GM23338 (cell line): Measurements from ENCODE around the gene SCRT2. TPM values are rescaled to one million over a fixed set of nuclear protein-coding genes. Genes with fewer than 3 reads are reported as not detected.

Source experiments
- ATAC-seq: fragments of 200-7000 bp; cut with Tn5 transposase; 3 replicates; pipeline ENCODE4 v1.9.1; 2020
- DNase-seq: peaks from one replicate; pipeline ENCODE4 v3.0.0-alpha.2; 2015; ENCODE audit warnings: low spot score
- H2AFZ ChIP-seq: fragments of 200-600 bp; sonication (generic); 2 replicates; pipeline ENCODE4 v1.8.0; 2016; ENCODE audit warnings: antibody characterized with exemption, mild to moderate bottlenecking, moderate library complexity
- H3F3A ChIP-seq: fragments of 200-600 bp; sonication (generic); replicated peaks from 2 replicates; pipeline ENCODE4 v1.8.0; 2017; ENCODE audit warnings: antibody characterized with exemption, mixed run types, low read depth
- H3K27ac ChIP-seq: fragments of 200-600 bp; sonication (generic); 2 replicates; pipeline ENCODE4 v1.6.1; 2016; ENCODE audit warnings: low read depth
- H3K27me3 ChIP-seq: fragments of 200-600 bp; sonication (generic); 2 replicates; pipeline ENCODE4 v1.8.0; 2016; ENCODE audit warnings: mild to moderate bottlenecking, mixed run types, moderate library complexity; ENCODE audit not compliant: insufficient read depth
- H3K36me3 ChIP-seq: fragments of 200-600 bp; sonication (generic); 2 replicates; pipeline ENCODE4 v1.8.0; 2016; ENCODE audit warnings: mild to moderate bottlenecking; ENCODE audit not compliant: insufficient read depth
- H3K4me1 ChIP-seq: fragments of 200-600 bp; sonication (generic); 2 replicates; pipeline ENCODE4 v1.8.0; 2016; ENCODE audit warnings: mild to moderate bottlenecking, moderate library complexity; ENCODE audit not compliant: insufficient read depth
- H3K4me2 ChIP-seq: fragments of 200-600 bp; sonication (generic); 2 replicates; pipeline ENCODE4 v1.7.1; 2017; ENCODE audit warnings: mixed run types
- H3K4me3 ChIP-seq: fragments of 200-600 bp; sonication (generic); 2 replicates; pipeline ENCODE4 v1.6.1; 2016; ENCODE audit warnings: mixed run types
- H3K79me2 ChIP-seq: fragments of 200-600 bp; sonication (generic); replicated peaks from 2 replicates; pipeline ENCODE4 v1.8.0; 2017; ENCODE audit warnings: mild to moderate bottlenecking; ENCODE audit not compliant: insufficient read depth
- H3K9me2 ChIP-seq: fragments of 200-600 bp; sonication (generic); 2 replicates; pipeline ENCODE4 v1.8.0; 2017; ENCODE audit not compliant: insufficient read depth
- H4K20me1 ChIP-seq: fragments of 200-600 bp; sonication (generic); replicated peaks from 2 replicates; pipeline ENCODE4 v1.8.0; 2017; ENCODE audit warnings: mild to moderate bottlenecking; ENCODE audit not compliant: insufficient read depth
- H3K27ac Mint-ChIP-seq: 2 replicates; pipeline ENCODE4 v1.8.0; 2020; ENCODE audit warnings: inconsistent platforms, mild to moderate bottlenecking, moderate library complexity, mixed read lengths
- H3K27me3 Mint-ChIP-seq: 3 replicates; pipeline ENCODE4 v1.8.0; 2022; ENCODE audit warnings: low read depth, mild to moderate bottlenecking, moderate library complexity, mixed read lengths, inconsistent platforms; ENCODE audit not compliant: insufficient read depth, poor library complexity
- H3K36me3 Mint-ChIP-seq: 3 replicates; pipeline ENCODE4 v1.8.0; 2021; ENCODE audit warnings: low read depth, mild to moderate bottlenecking, inconsistent platforms, moderate library complexity, mixed read lengths
- H3K4me1 Mint-ChIP-seq: 3 replicates; pipeline ENCODE4 v1.8.0; 2020; ENCODE audit warnings: mild to moderate bottlenecking, inconsistent platforms, mixed read lengths
- H3K4me3 Mint-ChIP-seq: 3 replicates; pipeline ENCODE4 v1.8.0; 2021; ENCODE audit warnings: moderate library complexity, mild to moderate bottlenecking, inconsistent platforms, mixed read lengths
- H3K9me3 Mint-ChIP-seq: 3 replicates; pipeline ENCODE4 v1.8.0; 2020; ENCODE audit warnings: moderate library complexity, mild to moderate bottlenecking, inconsistent platforms, mixed read lengths
- EZH2 ChIP-seq: fragments of 200-600 bp; sonication (generic); IDR thresholded peaks from one replicate; pipeline ENCODE4 v1.8.0; 2017; ENCODE audit warnings: antibody characterized with exemption, mild to moderate bottlenecking, low read depth; ENCODE audit not compliant: unreplicated experiment
- NANOG ChIP-seq: IDR thresholded peaks from 2 replicates; pipeline ENCODE4 v1.6.1; 2016; ENCODE audit warnings: antibody characterized with exemption, borderline replicate concordance
- ZNF114 ChIP-seq: fragments of 250-450 bp; sonication (Bioruptor Pico); IDR thresholded peaks from 2 replicates; pipeline ENCODE4 v1.5.0; 2020; ENCODE audit warnings: mild to moderate bottlenecking, moderate library complexity
- polyA plus RNA-seq: library from polyadenylated mRNA; unstranded; fragments of >200 nt; fragmentation: Nextera tagmentation; extraction: Ambion mirVana; gene quantifications from 2 replicates; pipeline ENCODE4 v1.2.1, GENCODE V29; 2016
- total RNA-seq: library from RNA; depleted of rRNA; stranded (reverse); fragments of >200 nt; shearing (Covaris generic); gene quantifications from 2 replicates; pipeline ENCODE4 v1.2.3, GENCODE V29; 2014
- TF ChIP-seq, protein P1 (sequence below), 2 experiments: fragments of 200-600 bp in 1 of 2; sonication (generic) in 1 of 2; conservative IDR thresholded peaks; 2 replicates each; pipeline versions ENCODE4 v1.5.1 to v1.6.1; 2016 to 2017; ENCODE audit warnings: antibody characterized with exemption in 2 of 2, low read depth in 2 of 2, mild to moderate bottlenecking in 2 of 2, moderate library complexity in 1 of 2

The SCRT2 gene
- total and polyA plus RNA-seq, 2 experiments from 2014 or later: 0.31 TPM; not detected in 1

DNA sequence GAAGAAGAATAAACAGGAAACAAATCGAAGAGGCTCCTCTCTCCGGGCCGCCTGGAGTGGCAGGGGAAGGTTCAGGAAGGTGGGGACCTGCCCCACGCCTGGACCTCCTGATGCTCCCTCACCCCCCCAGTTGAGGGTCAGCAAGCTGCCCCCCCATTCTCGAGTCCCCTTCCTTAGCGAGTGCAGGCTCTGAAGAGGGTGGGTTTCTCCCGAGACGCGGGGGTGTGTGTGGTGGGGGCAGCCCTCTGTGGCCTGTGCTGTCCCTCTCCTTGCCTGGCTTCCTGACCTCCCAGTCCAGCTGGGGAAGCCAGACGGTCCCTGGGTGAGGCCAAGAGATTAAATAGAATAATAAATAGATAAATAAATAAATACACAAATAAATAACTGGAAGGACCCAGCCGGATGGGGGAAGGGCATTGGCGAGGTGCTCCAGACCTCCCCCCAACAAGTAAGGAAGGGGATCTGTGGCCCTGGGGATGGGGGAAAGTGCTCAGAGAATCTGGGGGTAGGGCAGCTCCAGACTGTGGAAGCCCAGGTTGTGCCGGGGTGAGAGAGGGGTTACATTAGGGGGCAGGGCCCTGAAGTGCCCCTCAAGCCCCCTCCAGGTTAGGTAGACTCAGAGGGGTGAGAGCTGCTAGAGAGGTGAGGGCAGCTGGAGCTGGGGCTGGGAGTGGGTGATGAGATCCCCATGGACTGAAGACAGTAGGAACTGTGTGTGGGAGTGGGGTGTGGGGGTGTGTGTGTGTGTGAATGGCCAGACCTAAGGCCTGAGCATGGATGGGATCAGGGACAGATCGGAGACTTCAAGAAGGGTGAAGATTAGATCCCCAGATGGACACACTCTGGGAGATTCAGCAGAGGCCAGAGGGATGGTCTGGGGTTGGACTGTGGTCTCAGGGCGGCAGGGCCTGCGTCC is 13.1 kb downstream of the SCRT2 start:
- H3F3A ChIP-seq: peaks cover 14% of the 10 kb centered on the region
- no peaks in the 10 kb centered on the region for H3K36me3 Mint-ChIP-seq
- no peak for ATAC-seq
- H3K4me3 ChIP-seq: peak overlapping the region; percentile 42
- no peaks in the 10 kb centered on the region for H3K79me2 ChIP-seq
- H2AFZ ChIP-seq: peak overlapping the region; percentile 64; the same call in 1 of the 2 replicates
- H3K4me1 Mint-ChIP-seq: peaks cover 74% of the 10 kb centered on the region
- H3K9me2 ChIP-seq: 0 out of 2 replicates have a peak, but pooled peaks cover 5% of the 10 kb centered on the region
- peak overlapping the region; percentile 38 for H3K4me3 Mint-ChIP-seq
- H3K27me3 Mint-ChIP-seq: peaks cover 38% of the 10 kb centered on the region
- TF ChIP-seq NANOG: no peak
- TF ChIP-seq EZH2: peak; percentile 54
- peaks cover 72% of the 10 kb centered on the region for H3K4me1 ChIP-seq
- no peaks in the 10 kb centered on the region for H4K20me1 ChIP-seq
- peaks cover 55% of the 10 kb centered on the region for H3K27me3 ChIP-seq
- H3K9me3 Mint-ChIP-seq: 0 out of 3 replicates have a peak, but pooled peaks cover 3% of the 10 kb centered on the region
- H3K27ac Mint-ChIP-seq: peak overlapping the region; percentile 60; the same call in 1 of the 2 replicates
- no peak overlapping the region for H3K27ac ChIP-seq
- no peaks in the 10 kb centered on the region for H3K36me3 ChIP-seq
- H3K4me2 ChIP-seq: peak overlapping the region; percentile 73
- DNase-seq: no peak

DNA sequence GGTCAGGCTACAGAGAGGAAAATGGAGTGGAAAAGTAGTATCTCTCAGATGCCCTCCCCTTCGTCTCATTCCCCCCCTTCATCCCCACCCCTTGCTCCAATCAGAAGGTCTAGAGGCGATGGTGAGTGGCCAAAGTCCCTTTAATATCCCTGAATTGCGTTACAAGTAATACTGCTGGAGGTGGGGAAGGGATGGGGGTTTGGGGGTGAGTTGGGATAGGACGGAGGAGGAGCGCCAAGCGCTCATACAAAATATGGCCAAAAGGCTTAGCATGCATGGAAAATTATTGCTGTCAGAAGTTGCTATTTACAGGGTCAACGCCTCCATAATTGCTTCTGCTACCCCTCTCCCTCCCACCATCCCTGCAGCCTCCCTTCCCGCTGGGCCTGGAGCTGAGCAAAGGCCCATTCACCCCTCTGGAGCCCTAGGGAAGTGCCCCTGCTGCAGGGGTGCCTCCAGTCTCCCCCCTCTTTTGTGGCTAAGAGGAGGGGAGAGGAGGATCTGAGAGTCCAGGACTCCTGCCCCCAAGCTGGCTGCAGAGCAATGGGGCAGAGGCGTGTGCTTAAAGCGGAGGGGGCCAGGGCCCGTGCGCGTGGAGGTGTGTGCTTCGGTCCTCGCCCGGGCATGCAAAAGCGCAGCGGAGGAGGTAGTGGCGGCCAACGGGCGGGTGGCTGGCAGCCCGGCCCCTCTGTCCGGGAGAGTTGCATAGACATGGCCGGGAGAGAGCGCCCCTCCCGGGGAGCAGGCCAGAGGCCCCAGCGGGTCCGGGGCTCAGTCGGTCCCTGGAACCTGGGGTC is 13.9 kb downstream of the SCRT2 start:
- Histone ChIP-seq H3K27ac (no peak overlapping the region), H2AFZ (peak overlapping the region; percentile 64; the same call in 1 of the 2 replicates), H3K27me3 (peaks cover 55% of the 10 kb centered on the region), H3F3A (peaks cover 14% of the 10 kb centered on the region), H4K20me1 (no peaks in the 10 kb centered on the region), H3K36me3 (no peaks in the 10 kb centered on the region), H3K4me3 (peak overlapping the region; percentile 42), H3K79me2 (no peaks in the 10 kb centered on the region), H3K4me1 (peaks cover 80% of the 10 kb centered on the region), H3K4me2 (peak overlapping the region; percentile 72), H3K9me2 (0 out of 2 replicates have a peak, but pooled peaks cover 5% of the 10 kb centered on the region)
- DNase-seq (peak; percentile 58), ATAC-seq (peak; percentile 48)
- Mint-ChIP-seq H3K36me3 (no peaks in the 10 kb centered on the region), H3K9me3 (0 out of 3 replicates have a peak, but pooled peaks cover 3% of the 10 kb centered on the region), H3K4me3 (peak overlapping the region; percentile 59), H3K27ac (no peak overlapping the region), H3K4me1 (peaks cover 76% of the 10 kb centered on the region), H3K27me3 (peaks cover 38% of the 10 kb centered on the region)
- TF ChIP-seq, protein P1, sequence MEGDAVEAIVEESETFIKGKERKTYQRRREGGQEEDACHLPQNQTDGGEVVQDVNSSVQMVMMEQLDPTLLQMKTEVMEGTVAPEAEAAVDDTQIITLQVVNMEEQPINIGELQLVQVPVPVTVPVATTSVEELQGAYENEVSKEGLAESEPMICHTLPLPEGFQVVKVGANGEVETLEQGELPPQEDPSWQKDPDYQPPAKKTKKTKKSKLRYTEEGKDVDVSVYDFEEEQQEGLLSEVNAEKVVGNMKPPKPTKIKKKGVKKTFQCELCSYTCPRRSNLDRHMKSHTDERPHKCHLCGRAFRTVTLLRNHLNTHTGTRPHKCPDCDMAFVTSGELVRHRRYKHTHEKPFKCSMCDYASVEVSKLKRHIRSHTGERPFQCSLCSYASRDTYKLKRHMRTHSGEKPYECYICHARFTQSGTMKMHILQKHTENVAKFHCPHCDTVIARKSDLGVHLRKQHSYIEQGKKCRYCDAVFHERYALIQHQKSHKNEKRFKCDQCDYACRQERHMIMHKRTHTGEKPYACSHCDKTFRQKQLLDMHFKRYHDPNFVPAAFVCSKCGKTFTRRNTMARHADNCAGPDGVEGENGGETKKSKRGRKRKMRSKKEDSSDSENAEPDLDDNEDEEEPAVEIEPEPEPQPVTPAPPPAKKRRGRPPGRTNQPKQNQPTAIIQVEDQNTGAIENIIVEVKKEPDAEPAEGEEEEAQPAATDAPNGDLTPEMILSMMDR (conservative IDR thresholded peaks at IDR 0.05; ENCODE audit: low read depth in 2 of 2): peak in 1 of 2 experiments; percentile 16; a peak in 2 of 4 replicates
- no peak for TF ChIP-seq ZNF114
